GM12874 (cell line): ENCODE results near the gene KIF24.

ENCODE experiments used
- CTCF ChIP-seq: IDR thresholded peaks from 2 replicates; pipeline ENCODE4 v1.5.1; 2011; ENCODE audit warnings: low read depth, mild to moderate bottlenecking, control low read depth, low read length, moderate library complexity; ENCODE audit not compliant: insufficient read depth

The KIF24 gene

GRCh38 chr9:34322899-34323591 lies 6.0 kb downstream of the KIF24 start:
- TF ChIP-seq CTCF: no peak

DNA sequence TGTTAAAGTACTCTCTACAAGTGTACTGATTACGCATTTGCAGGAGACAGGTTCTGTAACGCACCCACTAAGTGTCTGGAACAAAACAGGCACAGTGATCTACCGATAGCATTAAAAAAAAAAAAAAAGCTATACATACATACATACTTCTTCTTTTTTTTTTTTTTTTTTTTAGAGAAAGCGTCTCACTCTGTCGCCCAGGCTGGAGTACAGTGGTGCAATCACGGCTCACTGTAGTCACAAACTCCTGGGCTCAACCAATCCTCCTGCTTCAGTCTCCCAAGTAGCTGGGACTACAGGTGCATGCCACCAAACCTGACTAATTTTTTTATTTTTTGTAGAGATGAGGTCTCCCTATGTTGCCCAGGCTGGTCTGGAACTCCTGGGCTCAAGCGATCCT lies 7.6 kb downstream of the KIF24 start:
- no peak for TF ChIP-seq CTCF

DNA sequence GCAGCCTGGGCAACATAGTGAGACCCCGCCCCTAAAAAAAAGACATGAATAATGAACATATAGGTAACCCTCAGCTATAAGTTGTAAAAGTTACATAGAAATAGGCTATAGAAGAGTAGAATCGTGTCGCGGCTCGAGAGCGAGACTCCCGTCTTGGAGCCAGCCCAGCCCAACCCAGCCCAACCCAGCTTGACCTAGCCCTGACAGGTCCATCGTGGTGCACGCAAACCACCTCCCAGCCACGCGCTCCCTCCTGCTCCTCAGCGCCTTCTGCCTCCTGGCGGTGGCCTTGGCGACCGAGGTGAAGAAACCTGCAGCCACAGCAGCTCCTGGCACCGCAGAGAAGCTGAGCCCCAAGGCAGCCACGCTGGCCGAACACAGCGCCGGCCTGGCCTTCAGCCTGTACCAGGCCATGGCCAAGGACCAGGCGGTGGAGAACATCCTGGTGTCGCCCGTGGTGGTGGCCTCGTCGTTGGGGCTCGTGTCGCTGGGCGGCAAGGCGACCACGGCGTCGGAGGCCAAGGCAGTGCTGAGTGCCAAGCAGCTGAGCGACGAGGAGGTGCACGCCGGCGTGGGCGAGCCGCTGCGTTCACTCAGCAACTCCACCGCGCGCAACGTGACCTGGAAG lies 10.8 kb downstream of the KIF24 start:
- TF ChIP-seq CTCF: no peak

DNA sequence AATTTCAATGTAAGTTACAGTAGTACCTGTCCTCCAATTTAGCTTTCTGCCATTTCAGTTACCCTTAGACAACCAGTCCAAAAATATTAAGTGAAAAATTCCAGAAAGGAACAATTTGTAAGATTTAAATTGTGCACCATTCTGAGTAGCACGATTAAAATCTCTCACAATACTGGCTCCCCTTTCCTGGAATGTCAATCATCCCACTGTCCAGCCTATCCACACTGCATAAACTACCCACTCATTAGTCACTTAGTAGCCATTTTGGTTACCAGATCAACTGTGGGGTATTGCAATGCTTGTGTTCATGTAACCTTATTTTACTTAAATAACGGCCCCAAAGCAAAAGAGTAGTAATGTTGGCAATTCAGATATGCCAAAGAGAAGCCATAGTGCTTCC lies 11.6 kb downstream of the KIF24 start:
- no peak for TF ChIP-seq CTCF

- TF ChIP-seq CTCF: no peak
Observed at GRCh38 chr9:34311499-34312185, 17.4 kb downstream of the KIF24 start.

- no peak for TF ChIP-seq CTCF
Observed at GRCh38 chr9:34310215-34310614, 18.9 kb downstream of the KIF24 start.

GRCh38 chr9:34292552-34292951 lies 36.5 kb downstream of the KIF24 start:
- no peak for TF ChIP-seq CTCF
